A549 (cell line): ENCODE data around the gene SND1. TPM values are rescaled to one million over a fixed set of nuclear protein-coding genes. Genes with fewer than 3 reads are reported as not detected.

ENCODE experiments used
- ATAC-seq, 2 experiments: fragments of 200-7000 bp in 1 of 2; fragments of >200 bp in 1 of 2; cut with Nextera tagmentation in 1 of 2; cut with Tn5 transposase in 1 of 2; 3 replicates each; pipeline versions ENCODE4 v1.8.0 to v1.9.1; 2018 to 2020; ENCODE audit warnings: mild to moderate bottlenecking in 1 of 2, moderate library complexity in 1 of 2
- CTCF ChIA-PET: fragments of 300-600 bp; sonication (Branson Sonifier 250); formaldehyde crosslinking; extraction: SDS; loops from one replicate; lab custom pipeline; 2021; ENCODE audit warnings: antibody characterized with exemption, inconsistent platforms; lab: Yijun Ruan, JAX
- POLR2A ChIA-PET: fragments of 350-600 bp; formaldehyde crosslinking; extraction: SDS; loops from one replicate; lab custom pipeline; 2021; ENCODE audit warnings: antibody characterized with exemption, inconsistent platforms; lab: Yijun Ruan, JAX
- DNase-seq, 2 experiments: peaks; one replicate each; pipeline versions ENCODE4 v3.0.0 to v3.0.0-alpha.2; 2011 to 2016; ENCODE audit warnings: low read depth in 1 of 2, low spot score in 1 of 2
- FAIRE-seq: peaks from 2 replicates; lab custom pipeline; 2011; peaks lifted over from hg19 to GRCh38; lab: Jason Lieb, UNC
- H3K27ac ChIP-seq, 2 experiments: fragments of >200 bp; sonication (Bioruptor Twin); formaldehyde crosslinking; 3 replicates each; pipeline ENCODE4 v1.5.1; 2016 to 2017
- H3K4me1 ChIP-seq: fragments of >200 bp; sonication (Bioruptor Twin); formaldehyde crosslinking; 3 replicates; pipeline ENCODE4 v1.6.1; 2016
- H3K4me2 ChIP-seq: fragments of >200 bp; sonication (Bioruptor Twin); formaldehyde crosslinking; 3 replicates; pipeline ENCODE4 v1.6.1; 2016
- H3K4me3 ChIP-seq: fragments of >200 bp; sonication (Bioruptor Twin); formaldehyde crosslinking; 3 replicates; pipeline ENCODE4 v1.5.1; 2016
- H3K9me3 ChIP-seq: fragments of >200 bp; sonication (Bioruptor Twin); formaldehyde crosslinking; 3 replicates; pipeline ENCODE4 v1.6.1; 2016
- BHLHE40 ChIP-seq: IDR thresholded peaks from 2 replicates; pipeline ENCODE4 v1.6.1; 2012; ENCODE audit warnings: low read depth, low read length, inconsistent platforms
- CHD2 ChIP-seq: fragments of 150-350 bp; IDR thresholded peaks from 2 replicates; pipeline ENCODE4 v1.6.1; 2014; ENCODE audit warnings: low read length; ENCODE audit not compliant: partially characterized antibody
- EHF ChIP-seq: fragments of 250-450 bp; sonication (Bioruptor Pico); IDR thresholded peaks from 2 replicates; pipeline ENCODE4 v1.5.0; 2020; ENCODE audit warnings: mild to moderate bottlenecking
- EHMT2 ChIP-seq: fragments of 200-600 bp; sonication (generic); IDR thresholded peaks from 2 replicates; pipeline ENCODE4 v1.6.1; 2016; ENCODE audit warnings: antibody characterized with exemption, low read depth, mild to moderate bottlenecking, moderate library complexity
- EP300 ChIP-seq, 2 experiments: fragments of >200 bp; sonication (Bioruptor Twin); formaldehyde crosslinking; IDR thresholded peaks; 2 replicates in 1 of 2; 3 replicates in 1 of 2; pipeline ENCODE4 v1.6.1; 2016 to 2017
- ESRRA ChIP-seq: fragments of 150-350 bp; IDR thresholded peaks from 2 replicates; pipeline ENCODE4 v1.6.1; 2014; ENCODE audit warnings: mild to moderate bottlenecking, low read length, borderline replicate concordance
- FOSB ChIP-seq: fragments of 250-450 bp; sonication (Bioruptor Pico); IDR thresholded peaks from 2 replicates; pipeline ENCODE4 v1.5.0; 2020; ENCODE audit warnings: mild to moderate bottlenecking, moderate library complexity
- HDAC2 ChIP-seq: fragments of 200-600 bp; sonication (generic); IDR thresholded peaks from 2 replicates; pipeline ENCODE4 v1.6.1; 2016
- HEYL ChIP-seq: fragments of 250-450 bp; sonication (Bioruptor Pico); IDR thresholded peaks from 2 replicates; pipeline ENCODE4 v1.8.0; 2021; ENCODE audit warnings: mild to moderate bottlenecking, moderate library complexity
- HOXA7 ChIP-seq: fragments of 250-450 bp; sonication (Bioruptor Pico); IDR thresholded peaks from 2 replicates; pipeline ENCODE4 v1.5.0; 2020; ENCODE audit warnings: mild to moderate bottlenecking, moderate library complexity
- HOXB5 ChIP-seq: fragments of 250-450 bp; sonication (Bioruptor Pico); IDR thresholded peaks from 2 replicates; pipeline ENCODE4 v1.5.0; 2020; ENCODE audit warnings: mild to moderate bottlenecking, moderate library complexity
- MAZ ChIP-seq: fragments of 150-350 bp; IDR thresholded peaks from 2 replicates; pipeline ENCODE4 v1.6.1; 2014; ENCODE audit warnings: antibody characterized with exemption, low read depth, low read length, borderline replicate concordance
- MYC ChIP-seq: IDR thresholded peaks from 2 replicates; pipeline ENCODE4 v1.6.1; 2012; ENCODE audit warnings: mild to moderate bottlenecking, inconsistent platforms, low read length, improper control_type of control experiment, borderline replicate concordance
- PBX3 ChIP-seq: IDR thresholded peaks from 2 replicates; pipeline ENCODE4 v1.6.1; 2012
- POLR2A ChIP-seq: IDR thresholded peaks from 2 replicates; pipeline ENCODE4 v1.6.1; 2012; ENCODE audit warnings: mild to moderate bottlenecking, low read length
- RAD21 ChIP-seq, 2 experiments: fragments of >200 bp in 1 of 2; sonication (Bioruptor Twin) in 1 of 2; formaldehyde crosslinking in 1 of 2; IDR thresholded peaks in 1 of 2; conservative IDR thresholded peaks in 1 of 2; 2 replicates in 1 of 2; 3 replicates in 1 of 2; pipeline ENCODE4 v1.6.1; 2012 to 2018; ENCODE audit warnings: inconsistent platforms in 1 of 2
- RFX5 ChIP-seq: fragments of 450-650 bp; IDR thresholded peaks from 2 replicates; pipeline ENCODE4 v1.7.1; 2014; ENCODE audit warnings: antibody characterized with exemption, mild to moderate bottlenecking, moderate library complexity
- SMC3 ChIP-seq: fragments of >200 bp; sonication (Bioruptor Twin); formaldehyde crosslinking; IDR thresholded peaks from 3 replicates; pipeline ENCODE4 v1.6.1; 2018; ENCODE audit warnings: inconsistent platforms
- SREBF2 ChIP-seq: fragments of 450-650 bp; IDR thresholded peaks from 2 replicates; pipeline ENCODE4 v1.6.1; 2014; ENCODE audit warnings: mild to moderate bottlenecking, moderate library complexity
- TFCP2L1 ChIP-seq: fragments of 250-450 bp; sonication (Bioruptor Pico); IDR thresholded peaks from 2 replicates; pipeline ENCODE4 v1.5.0; 2021; ENCODE audit warnings: mild to moderate bottlenecking
- ZC3H11A ChIP-seq: fragments of 450-650 bp; IDR thresholded peaks from 2 replicates; pipeline ENCODE4 v1.6.1; 2014; ENCODE audit warnings: antibody characterized with exemption, mild to moderate bottlenecking
- ZFP36 ChIP-seq: fragments of 450-650 bp; IDR thresholded peaks from 2 replicates; pipeline ENCODE4 v1.6.1; 2014; ENCODE audit warnings: borderline replicate concordance; ENCODE audit not compliant: partially characterized antibody
- ZNF302 ChIP-seq: fragments of 250-450 bp; sonication (Bioruptor Pico); IDR thresholded peaks from 2 replicates; pipeline ENCODE4 v1.9.0; 2021; ENCODE audit warnings: inconsistent platforms, mild to moderate bottlenecking, moderate library complexity
- WGBS: methylation state at CpG from one replicate; pipeline ENCODE4 v1.1.6; 2017; ENCODE audit errors: missing lambda C conversion rate; 5-methylcytosine and 5-hydroxymethylcytosine counted together
- polyA plus RNA-seq, 4 experiments: library from polyadenylated mRNA; depleted of rRNA in 3 of 4; stranded (reverse); fragments of >200 nt; fragmentation: RNase III in 1 of 4; extraction: RNeasy Plus Mini Kit Qiagen cat#74134 plus additional on column Dnase treatment in 1 of 4; gene quantifications; 2 replicates in 3 of 4; 3 replicates in 1 of 4; pipeline ENCODE4 v1.2.3, GENCODE V29; 2011 to 2017
- TF ChIP-seq, protein P1 (sequence below): fragments of >200 bp; sonication (Bioruptor Twin); formaldehyde crosslinking; IDR thresholded peaks from 2 replicates; pipeline ENCODE4 v1.6.1; 2016

The SND1 gene
- polyA plus RNA-seq, 2 of the 4 experiments (the other 2 are of a cell fraction), result 102 to 138 TPM

GRCh38 chr7:127810113-127810512, 158.1 kb downstream of the SND1 start:
- no peak overlapping the region for H3K4me3 ChIP-seq
- CTCF ChIA-PET, result interaction anchor here (1.2 kb wide), 1 partner anchor 17 kb away, joined by 3 read pairs; no protein-coding TSS in a partner anchor
- no peaks in the 10 kb centered on the region for H3K4me1 ChIP-seq
- H3K27ac ChIP-seq, result no peak overlapping the region
- DNase-seq, result no peak
- no peaks in the 10 kb centered on the region for H3K9me3 ChIP-seq
- H3K4me2 ChIP-seq, result no peak overlapping the region
- ATAC-seq, result no peak
- FAIRE-seq, result no peak
- WGBS, result 96% methylated on average over 2 of the region's 2 CpGs
- POLR2A ChIA-PET, result no interaction called here
- TF ChIP-seq RFX5 (no peak), EHF (CRISPR knock-in tag) (no peak), ZFP36 (no peak), SREBF2 (no peak), HOXA7 (CRISPR knock-in tag) (no peak), HDAC2 (no peak), POLR2A (no peak)

DNA sequence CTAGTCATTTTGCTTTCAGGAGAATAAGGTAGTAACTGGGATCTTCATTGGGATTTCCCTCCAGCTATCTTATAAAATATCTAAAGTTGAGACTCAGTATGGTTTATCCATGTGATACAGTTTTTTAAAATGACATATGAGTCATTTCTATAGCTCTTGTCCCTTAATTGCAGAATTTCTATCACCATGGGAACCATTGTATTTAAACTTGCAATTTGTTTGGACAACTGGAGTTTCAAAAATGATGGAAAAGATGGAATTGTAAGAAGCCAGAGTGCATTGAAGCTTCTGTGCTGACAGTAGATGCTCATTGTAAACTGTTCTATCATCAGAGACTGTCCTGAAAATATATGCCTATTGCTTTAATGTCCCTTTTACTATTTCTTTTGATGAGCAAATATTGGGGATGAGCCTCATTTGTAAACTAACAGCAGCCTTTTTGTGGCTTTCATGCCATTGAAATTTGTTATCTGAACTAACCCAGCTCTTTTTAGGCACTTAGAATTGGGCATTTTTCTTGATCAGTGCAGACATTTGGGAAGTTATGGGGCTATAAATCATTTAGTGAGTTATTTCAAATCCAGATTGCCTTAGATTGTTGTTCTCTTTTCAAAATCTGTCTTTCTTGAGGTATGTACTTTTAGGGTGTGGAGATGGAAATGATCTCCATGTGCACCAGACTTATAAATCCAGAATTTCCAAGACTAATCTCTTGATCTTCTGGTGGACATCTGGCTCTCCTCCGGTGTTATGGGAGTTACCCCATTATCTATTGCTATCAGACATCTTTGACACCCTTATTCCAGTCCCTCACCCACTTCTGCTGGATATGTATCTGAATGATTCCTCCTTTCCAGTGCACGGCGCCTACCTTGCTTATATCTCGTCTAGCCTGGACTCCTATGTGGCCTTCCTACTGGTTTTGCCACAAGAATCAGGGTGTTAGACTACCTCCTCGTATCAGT, 159.0 kb downstream of the SND1 start:
- CTCF ChIA-PET, result interaction anchor here (1.2 to 1.3 kb wide), 3 partner anchors 14 to 18 kb away, joined by 3 to 4 read pairs (median 3); no protein-coding TSS in a partner anchor
- 94% methylated on average over 5 of the region's 5 CpGs for WGBS

GRCh38 chr7:127812540-127812939, 160.5 kb downstream of the SND1 start:
- H3K27ac ChIP-seq, result no peak overlapping the region
- DNase-seq (no peak), FAIRE-seq (no peak), ATAC-seq (no peak)
- 87% methylated on average over 3 of the region's 3 CpGs for WGBS
- H3K4me1 ChIP-seq, result 0 out of 3 replicates have a peak, but pooled peaks cover 3% of the 10 kb centered on the region
- POLR2A ChIA-PET, result no interaction called here
- H3K4me3 ChIP-seq, result no peak overlapping the region
- H3K4me2 ChIP-seq, result no peak overlapping the region
- CTCF ChIA-PET, result interaction anchor here (1.3 kb wide), 1 partner anchor 17 kb away, joined by 4 read pairs; no protein-coding TSS in a partner anchor
- no peaks in the 10 kb centered on the region for H3K9me3 ChIP-seq
- TF ChIP-seq CHD2 (no peak), PBX3 (no peak), SMC3 (no peak), EP300 (IDR thresholded peaks at IDR 0.05) (no peak)

More for the DNA sequence above, 159.0 kb downstream of the SND1 start:
- H3K4me3 ChIP-seq, result no peak overlapping the region
- no peak for DNase-seq
- FAIRE-seq, result no peak
- POLR2A ChIA-PET, result no interaction called here
- TF ChIP-seq MAZ (no peak), TFCP2L1 (CRISPR knock-in tag) (no peak), CHD2 (no peak), ESRRA (no peak), BHLHE40 (no peak), FOSB (CRISPR knock-in tag) (no peak), EP300 (IDR thresholded peaks at IDR 0.05) (no peak), EHF (CRISPR knock-in tag) (no peak), ZNF302 (CRISPR knock-in tag) (no peak), HOXB5 (CRISPR knock-in tag) (no peak), MYC (no peak), ZC3H11A (no peak), HEYL (CRISPR knock-in tag) (no peak), EHMT2 (no peak), RAD21 (conservative IDR thresholded peaks at IDR 0.05 in 1 of 2, IDR thresholded peaks at IDR 0.05 in 1 of 2) (no peak)
- TF ChIP-seq, protein P1, sequence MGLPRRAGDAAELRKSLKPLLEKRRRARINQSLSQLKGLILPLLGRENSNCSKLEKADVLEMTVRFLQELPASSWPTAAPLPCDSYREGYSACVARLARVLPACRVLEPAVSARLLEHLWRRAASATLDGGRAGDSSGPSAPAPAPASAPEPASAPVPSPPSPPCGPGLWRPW, result no peak
- ATAC-seq, result no peak
- no peaks in the 10 kb centered on the region for H3K9me3 ChIP-seq
- H3K27ac ChIP-seq, result no peak overlapping the region
- H3K4me2 ChIP-seq, result no peak overlapping the region
- H3K4me1 ChIP-seq, result no peaks in the 10 kb centered on the region
